WTC11 (cell line): ENCODE data around the gene SGF29. TPM values are rescaled to one million over a fixed set of nuclear protein-coding genes. Genes with fewer than 3 reads are reported as not detected.

Experiments used
- ATAC-seq: fragments of 200-7000 bp; cut with Tn5 transposase; 2 replicates; pipeline ENCODE4 v1.10.0; 2021; ENCODE audit warnings: mild to moderate bottlenecking, moderate library complexity
- CTCF ChIA-PET: fragments of 300-600 bp; sonication (Branson Sonifier 250); formaldehyde crosslinking; loops from one replicate; lab custom pipeline; 2021; ENCODE audit warnings: antibody characterized with exemption; lab: Charles Lee
- POLR2A ChIA-PET: fragments of 350-600 bp; sonication (Branson Sonifier 250); formaldehyde crosslinking; loops from one replicate; lab custom pipeline; 2021; ENCODE audit warnings: antibody characterized with exemption; lab: Charles Lee
- DNase-seq: peaks from one replicate; pipeline ENCODE4 v3.0.0; 2021; ENCODE audit warnings: low spot score
- H3K27ac Mint-ChIP-seq: 2 replicates; pipeline ENCODE4 v1.8.0; 2021; ENCODE audit warnings: mixed read lengths
- H3K27me3 Mint-ChIP-seq: 2 replicates; pipeline ENCODE4 v1.8.0; 2021; ENCODE audit warnings: low read depth, mild to moderate bottlenecking, moderate library complexity, mixed read lengths
- H3K36me3 Mint-ChIP-seq: 2 replicates; pipeline ENCODE4 v1.8.0; 2021; ENCODE audit warnings: mixed read lengths
- H3K4me1 Mint-ChIP-seq: 2 replicates; pipeline ENCODE4 v1.8.0; 2022; ENCODE audit warnings: mixed read lengths
- H3K4me3 Mint-ChIP-seq: 2 replicates; pipeline ENCODE4 v1.8.0; 2021; ENCODE audit warnings: mild to moderate bottlenecking, moderate library complexity, mixed read lengths
- H3K9me3 Mint-ChIP-seq: 2 replicates; pipeline ENCODE4 v1.8.0; 2021; ENCODE audit warnings: mixed read lengths
- E2F5 ChIP-seq: sonication (generic); formaldehyde crosslinking; IDR thresholded peaks from 2 replicates; pipeline ENCODE4 v1.8.1; 2022; ENCODE audit warnings: mild to moderate bottlenecking, moderate library complexity, missing genetic modification reagents
- ESRRA ChIP-seq: sonication (generic); formaldehyde crosslinking; IDR thresholded peaks from 2 replicates; pipeline ENCODE4 v1.8.1; 2022; ENCODE audit warnings: mild to moderate bottlenecking, missing genetic modification reagents, borderline replicate concordance
- FOXP4 ChIP-seq: sonication (generic); formaldehyde crosslinking; IDR thresholded peaks from 2 replicates; pipeline ENCODE4 v1.8.0; 2022; ENCODE audit warnings: mild to moderate bottlenecking, missing genetic modification reagents
- GTF2I ChIP-seq: fragments of 250-450 bp; sonication (Bioruptor Pico); conservative IDR thresholded peaks from 2 replicates; pipeline ENCODE4 v1.4.0; 2021; ENCODE audit warnings: mild to moderate bottlenecking
- HMGA2 ChIP-seq: fragments of 250-450 bp; sonication (Bioruptor Pico); IDR thresholded peaks from 2 replicates; pipeline ENCODE4 v1.4.0; 2021; ENCODE audit warnings: mild to moderate bottlenecking, moderate library complexity
- IRF2 ChIP-seq: sonication (generic); formaldehyde crosslinking; IDR thresholded peaks from 2 replicates; pipeline ENCODE4 v1.8.0; 2022; ENCODE audit warnings: low read depth, missing genetic modification reagents, borderline replicate concordance
- JAZF1 ChIP-seq: fragments of 250-450 bp; sonication (Bioruptor Pico); IDR thresholded peaks from 2 replicates; pipeline ENCODE4 v1.9.0; 2021; ENCODE audit warnings: moderate library complexity, mild to moderate bottlenecking, inconsistent platforms
- KAT7 ChIP-seq: sonication (generic); formaldehyde crosslinking; IDR thresholded peaks from 2 replicates; pipeline ENCODE4 v1.8.1; 2023; ENCODE audit warnings: missing genetic modification reagents, mild to moderate bottlenecking, borderline replicate concordance
- MYBL2 ChIP-seq: sonication (generic); formaldehyde crosslinking; IDR thresholded peaks from 2 replicates; pipeline ENCODE4 v1.8.1; 2023; ENCODE audit warnings: mild to moderate bottlenecking, moderate library complexity, missing genetic modification reagents
- OVOL2 ChIP-seq: fragments of 250-450 bp; sonication (Bioruptor Pico); IDR thresholded peaks from 2 replicates; pipeline ENCODE4 v1.9.0; 2021; ENCODE audit warnings: mild to moderate bottlenecking, borderline replicate concordance
- PRRX2 ChIP-seq: fragments of 250-450 bp; sonication (Bioruptor Pico); IDR thresholded peaks from 2 replicates; pipeline ENCODE4 v1.8.0; 2021; ENCODE audit warnings: mild to moderate bottlenecking
- SMAD3 ChIP-seq: sonication (generic); formaldehyde crosslinking; IDR thresholded peaks from 2 replicates; pipeline ENCODE4 v1.8.0; 2022; ENCODE audit warnings: missing genetic modification reagents, mild to moderate bottlenecking, borderline replicate concordance
- ZNF121 ChIP-seq: sonication (generic); formaldehyde crosslinking; IDR thresholded peaks from 2 replicates; pipeline ENCODE4 v1.8.0; 2023; ENCODE audit warnings: missing genetic modification reagents
- ZNF219 ChIP-seq: sonication (generic); formaldehyde crosslinking; IDR thresholded peaks from 2 replicates; pipeline ENCODE4 v1.8.0; 2023; ENCODE audit warnings: missing genetic modification reagents, mild to moderate bottlenecking, borderline replicate concordance
- ZNF263 ChIP-seq: sonication (generic); formaldehyde crosslinking; IDR thresholded peaks from 2 replicates; pipeline ENCODE4 v1.8.1; 2022; ENCODE audit warnings: low read depth, mild to moderate bottlenecking, moderate library complexity, missing genetic modification reagents
- total RNA-seq: library from RNA; stranded (reverse); gene quantifications from 3 replicates; pipeline ENCODE4 v1.2.3, GENCODE V29; 2021
- TF ChIP-seq, protein P1 (sequence below): sonication (generic); formaldehyde crosslinking; conservative IDR thresholded peaks from 2 replicates; pipeline ENCODE4 v1.8.1; 2022; ENCODE audit warnings: mild to moderate bottlenecking, missing genetic modification reagents
- TF ChIP-seq, protein P2 (sequence below): sonication (generic); formaldehyde crosslinking; IDR thresholded peaks from 2 replicates; pipeline ENCODE4 v1.8.1; 2023; ENCODE audit warnings: mild to moderate bottlenecking, missing genetic modification reagents, moderate library complexity
- TF ChIP-seq, protein P3 (sequence below): sonication (generic); formaldehyde crosslinking; IDR thresholded peaks from 2 replicates; pipeline ENCODE4 v1.8.1; 2022; ENCODE audit warnings: low read depth, mild to moderate bottlenecking, moderate library complexity, missing genetic modification reagents, borderline replicate concordance
- TF ChIP-seq, protein P4 (sequence below): fragments of 250-450 bp; sonication (Bioruptor Pico); conservative IDR thresholded peaks from 2 replicates; pipeline ENCODE4 v1.9.0; 2021; ENCODE audit warnings: mild to moderate bottlenecking

SGF29 gene
- total RNA-seq, 1 experiment from 2014 or later: 15.0 TPM

DNA sequence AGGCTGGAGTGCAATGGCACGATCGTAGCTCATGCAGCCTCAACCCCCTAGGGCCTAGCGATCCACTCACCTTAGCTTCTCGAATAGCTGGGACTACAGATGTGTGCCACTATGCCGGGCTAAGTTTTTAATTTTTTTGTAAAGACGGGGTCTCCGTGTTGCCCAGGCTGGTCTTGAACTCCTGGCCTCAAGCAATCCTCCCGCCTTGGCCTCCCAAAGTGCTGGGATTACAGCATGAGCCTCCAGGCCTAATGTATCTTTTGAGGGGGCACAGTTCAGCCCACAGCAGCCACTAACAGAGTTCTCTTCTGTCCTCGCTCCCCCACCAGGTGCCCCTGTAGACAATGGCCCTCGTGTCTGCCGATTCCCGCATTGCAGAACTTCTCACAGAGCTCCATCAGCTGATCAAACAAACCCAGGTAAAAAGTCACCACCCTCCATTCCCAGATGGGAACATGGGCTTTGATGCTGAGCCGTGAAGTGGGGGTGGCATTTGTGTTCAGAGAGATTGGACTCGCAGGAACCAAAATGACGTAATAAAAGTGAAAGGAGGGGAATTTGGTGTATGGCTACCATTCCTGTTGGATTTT, 27.1 kb downstream of the SGF29 start (continued):
- no peak for TF ChIP-seq ESRRA (CRISPR knock-in tag)
- no peak for TF ChIP-seq PRRX2 (CRISPR knock-in tag)

DNA sequence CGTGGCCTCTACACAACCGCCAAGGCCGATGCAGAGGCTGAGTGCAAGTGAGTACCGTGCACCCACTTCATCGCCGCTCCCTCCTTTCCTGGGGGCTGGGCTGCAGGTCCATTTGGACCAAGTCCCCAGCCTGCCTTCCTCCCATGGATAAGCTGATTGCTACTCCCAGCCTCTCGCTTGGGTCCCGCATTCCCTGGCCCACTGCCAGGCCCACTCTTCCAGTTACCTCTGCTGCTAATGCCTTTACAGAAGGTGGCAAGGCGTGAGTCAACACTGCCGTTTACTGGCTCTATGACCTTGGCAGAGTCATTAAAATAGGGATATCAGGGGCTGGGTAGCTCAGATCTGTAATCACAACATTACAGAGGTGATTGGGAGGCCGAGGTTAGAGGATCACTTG, 32.0 kb downstream of the SGF29 start:
- Mint-ChIP-seq H3K4me3 (no peak overlapping the region), H3K36me3 (peaks cover 20% of the 10 kb centered on the region), H3K27ac (no peak overlapping the region), H3K9me3 (no peaks in the 10 kb centered on the region), H3K27me3 (no peaks in the 10 kb centered on the region), H3K4me1 (no peaks in the 10 kb centered on the region)
- TF ChIP-seq FOXP4 (CRISPR knock-in tag) (no peak), IRF2 (CRISPR knock-in tag) (no peak), ZNF121 (CRISPR knock-in tag) (no peak)
- TF ChIP-seq, protein P1, sequence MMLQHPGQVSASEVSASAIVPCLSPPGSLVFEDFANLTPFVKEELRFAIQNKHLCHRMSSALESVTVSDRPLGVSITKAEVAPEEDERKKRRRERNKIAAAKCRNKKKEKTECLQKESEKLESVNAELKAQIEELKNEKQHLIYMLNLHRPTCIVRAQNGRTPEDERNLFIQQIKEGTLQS (CRISPR knock-in tag): no peak
- ChIA-PET CTCF (no interaction called here), POLR2A (no interaction called here)
- no peak for ATAC-seq
- DNase-seq: no peak

GRCh38 chr16:28586466-28586865, 32.7 kb downstream of the SGF29 start:
- CTCF ChIA-PET: no interaction called here
- no peak for DNase-seq
- POLR2A ChIA-PET: no interaction called here
- Mint-ChIP-seq H3K36me3 (peaks cover 15% of the 10 kb centered on the region), H3K9me3 (no peaks in the 10 kb centered on the region), H3K27ac (no peak overlapping the region), H3K4me3 (no peak overlapping the region), H3K4me1 (no peaks in the 10 kb centered on the region), H3K27me3 (no peaks in the 10 kb centered on the region)
- TF ChIP-seq, protein P2, sequence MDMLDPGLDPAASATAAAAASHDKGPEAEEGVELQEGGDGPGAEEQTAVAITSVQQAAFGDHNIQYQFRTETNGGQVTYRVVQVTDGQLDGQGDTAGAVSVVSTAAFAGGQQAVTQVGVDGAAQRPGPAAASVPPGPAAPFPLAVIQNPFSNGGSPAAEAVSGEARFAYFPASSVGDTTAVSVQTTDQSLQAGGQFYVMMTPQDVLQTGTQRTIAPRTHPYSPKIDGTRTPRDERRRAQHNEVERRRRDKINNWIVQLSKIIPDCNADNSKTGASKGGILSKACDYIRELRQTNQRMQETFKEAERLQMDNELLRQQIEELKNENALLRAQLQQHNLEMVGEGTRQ: no peak
- no peak for TF ChIP-seq HMGA2 (CRISPR knock-in tag)
- TF ChIP-seq, protein P3, sequence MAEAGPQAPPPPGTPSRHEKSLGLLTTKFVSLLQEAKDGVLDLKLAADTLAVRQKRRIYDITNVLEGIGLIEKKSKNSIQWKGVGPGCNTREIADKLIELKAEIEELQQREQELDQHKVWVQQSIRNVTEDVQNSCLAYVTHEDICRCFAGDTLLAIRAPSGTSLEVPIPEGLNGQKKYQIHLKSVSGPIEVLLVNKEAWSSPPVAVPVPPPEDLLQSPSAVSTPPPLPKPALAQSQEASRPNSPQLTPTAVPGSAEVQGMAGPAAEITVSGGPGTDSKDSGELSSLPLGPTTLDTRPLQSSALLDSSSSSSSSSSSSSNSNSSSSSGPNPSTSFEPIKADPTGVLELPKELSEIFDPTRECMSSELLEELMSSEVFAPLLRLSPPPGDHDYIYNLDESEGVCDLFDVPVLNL (CRISPR knock-in tag): no peak
- no peak for TF ChIP-seq SMAD3
- no peak for TF ChIP-seq ZNF121 (CRISPR knock-in tag)
- no peak for TF ChIP-seq GTF2I (CRISPR knock-in tag)
- TF ChIP-seq OVOL2 (CRISPR knock-in tag): no peak
- TF ChIP-seq, protein P4, sequence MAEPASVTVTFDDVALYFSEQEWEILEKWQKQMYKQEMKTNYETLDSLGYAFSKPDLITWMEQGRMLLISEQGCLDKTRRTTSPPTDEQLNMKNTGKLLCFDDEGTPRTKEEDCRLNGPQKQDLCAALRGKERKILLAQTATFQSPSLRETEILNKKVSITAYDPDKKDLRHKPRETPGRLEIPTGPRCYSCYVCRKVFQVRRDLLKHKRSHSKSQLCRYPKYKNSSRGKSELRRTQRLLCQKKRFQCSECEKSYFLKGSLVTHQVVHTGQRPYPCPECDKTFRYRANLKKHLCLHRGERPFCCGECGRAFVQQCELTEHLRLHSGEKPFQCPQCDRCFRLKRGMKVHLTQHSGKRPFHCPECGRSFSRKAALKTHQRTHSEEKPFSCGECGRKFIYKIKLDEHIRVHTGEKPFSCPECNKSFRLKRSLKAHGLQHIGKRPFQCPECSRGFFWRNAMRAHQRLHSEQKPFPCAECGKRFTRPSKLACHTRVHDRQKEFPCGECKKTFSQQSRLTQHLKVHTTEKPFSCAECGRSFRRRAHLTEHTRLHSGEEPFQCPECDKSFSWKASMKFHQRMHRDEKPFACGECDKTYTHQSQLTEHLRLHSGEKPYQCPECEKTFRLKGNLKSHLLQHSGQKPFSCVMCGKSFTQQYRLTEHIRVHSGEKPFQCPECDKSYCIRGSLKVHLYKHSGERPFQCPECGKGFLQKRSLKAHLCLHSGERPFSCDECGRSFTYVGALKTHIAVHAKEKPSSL (CRISPR knock-in tag): no peak
- TF ChIP-seq E2F5: no peak
- no peak for TF ChIP-seq JAZF1 (CRISPR knock-in tag)
- TF ChIP-seq MYBL2 (CRISPR knock-in tag): no peak
- no peak for TF ChIP-seq ZNF219 (CRISPR knock-in tag)
- TF ChIP-seq ZNF263 (CRISPR knock-in tag): no peak
- no peak for TF ChIP-seq KAT7 (CRISPR knock-in tag)
- no peak for ATAC-seq
